Upper lobe of left lung (tissue), 6 donors: ENCODE measurements around the gene USP47. TPM values are rescaled to one million over a fixed set of nuclear protein-coding genes. Genes with fewer than 3 reads are reported as not detected.
A peak's percentile ranks its signal among the peaks of the same experiment; 100 is the strongest.

Experiments
- ATAC-seq, 2 donors: fragments of 200-7000 bp; cut with Tn5 transposase; one replicate each; pipeline ENCODE4 v1.9.1; 2022; ENCODE audit warnings: mild to moderate bottlenecking in 2 of 2, moderate library complexity in 2 of 2; ENCODE audit not compliant: low FRiP score in 2 of 2
- DNase-seq, 2 donors: peaks; one replicate each; pipeline ENCODE4 v3.0.0-alpha.2; 2019 to 2020
- H3K27ac ChIP-seq, 4 donors: fragments of 200-600 bp; sonication (generic); one replicate each; pipeline ENCODE4 v1.5.1; 2016 to 2019
- H3K27me3 ChIP-seq, 4 donors: fragments of 200-600 bp; sonication (generic); one replicate each; pipeline ENCODE4 v1.5.1; 2017 to 2019
- H3K36me3 ChIP-seq, 4 donors: fragments of 200-600 bp; sonication (generic); one replicate each; pipeline ENCODE4 v1.5.1; 2016 to 2019
- H3K4me1 ChIP-seq, 4 donors: fragments of 200-600 bp; sonication (generic); one replicate each; pipeline ENCODE4 v1.5.1; 2018 to 2019
- H3K4me3 ChIP-seq, 4 donors: fragments of 200-600 bp; sonication (generic); one replicate each; pipeline ENCODE4 v1.5.1; 2017 to 2019; ENCODE audit warnings: mild to moderate bottlenecking in 2 of 4, moderate library complexity in 1 of 4
- H3K9me3 ChIP-seq, 4 donors: fragments of 200-600 bp; sonication (generic); one replicate each; pipeline ENCODE4 v1.5.1; 2018 to 2019
- EP300 ChIP-seq, 4 donors: sonication (generic); formaldehyde crosslinking; IDR thresholded peaks; one replicate each; pipeline ENCODE4 v1.5.1; 2017; ENCODE audit warnings: antibody characterized with exemption in 4 of 4, control low read depth in 2 of 4
- POLR2A ChIP-seq, 4 donors: fragments of 450-650 bp; IDR thresholded peaks; one replicate each; pipeline ENCODE4 v1.5.1; 2016 to 2017; ENCODE audit warnings: antibody characterized with exemption in 4 of 4, mild to moderate bottlenecking in 2 of 4
- POLR2AphosphoS5 ChIP-seq, 2 donors: sonication (generic); formaldehyde crosslinking; IDR thresholded peaks; one replicate each; pipeline ENCODE4 v1.5.1; 2017; ENCODE audit warnings: antibody characterized with exemption in 2 of 2
- WGBS, 2 donors: methylation state at CpG; one replicate each; pipeline ENCODE4 v1.1.5; 2017 to 2018; 5-methylcytosine and 5-hydroxymethylcytosine counted together
- total RNA-seq, 6 donors: library from RNA; depleted of rRNA in 4 of 6; stranded (reverse); fragments of >200 nt in 4 of 6; gene quantifications; one replicate each; pipeline versions ENCODE4 v1.1.0 to v1.2.1, GENCODE V29; 2016 to 2021
- TF ChIP-seq, protein P1 (sequence below), 6 experiments: fragments of 450-650 bp in 4 of 6; fragments of 200-600 bp in 2 of 6; sonication (generic) in 2 of 6; IDR thresholded peaks; one replicate each; pipeline ENCODE4 v1.5.1; 2016 to 2019; ENCODE audit warnings: antibody characterized with exemption in 6 of 6
- donor health status: DM: no; HTN: no; CAD: no; lungs with moderate emphysema.
- donor health status: DM: no; HTN: yes; CAD: no; lungs with severe emphysema.

Gene USP47
- total RNA-seq, 6 donors from 2014 or later: 32.4 to 132 (median 79.0) TPM

GRCh38 chr11:11952036-11952435, 110.3 kb downstream of the USP47 start:
- TF ChIP-seq POLR2AphosphoS5 (IDR thresholded peaks at IDR 0.05): no peak
- no peak for TF ChIP-seq POLR2A (IDR thresholded peaks at IDR 0.05)
- TF ChIP-seq EP300 (IDR thresholded peaks at IDR 0.05): no peak
- TF ChIP-seq, protein P1, sequence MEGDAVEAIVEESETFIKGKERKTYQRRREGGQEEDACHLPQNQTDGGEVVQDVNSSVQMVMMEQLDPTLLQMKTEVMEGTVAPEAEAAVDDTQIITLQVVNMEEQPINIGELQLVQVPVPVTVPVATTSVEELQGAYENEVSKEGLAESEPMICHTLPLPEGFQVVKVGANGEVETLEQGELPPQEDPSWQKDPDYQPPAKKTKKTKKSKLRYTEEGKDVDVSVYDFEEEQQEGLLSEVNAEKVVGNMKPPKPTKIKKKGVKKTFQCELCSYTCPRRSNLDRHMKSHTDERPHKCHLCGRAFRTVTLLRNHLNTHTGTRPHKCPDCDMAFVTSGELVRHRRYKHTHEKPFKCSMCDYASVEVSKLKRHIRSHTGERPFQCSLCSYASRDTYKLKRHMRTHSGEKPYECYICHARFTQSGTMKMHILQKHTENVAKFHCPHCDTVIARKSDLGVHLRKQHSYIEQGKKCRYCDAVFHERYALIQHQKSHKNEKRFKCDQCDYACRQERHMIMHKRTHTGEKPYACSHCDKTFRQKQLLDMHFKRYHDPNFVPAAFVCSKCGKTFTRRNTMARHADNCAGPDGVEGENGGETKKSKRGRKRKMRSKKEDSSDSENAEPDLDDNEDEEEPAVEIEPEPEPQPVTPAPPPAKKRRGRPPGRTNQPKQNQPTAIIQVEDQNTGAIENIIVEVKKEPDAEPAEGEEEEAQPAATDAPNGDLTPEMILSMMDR (IDR thresholded peaks at IDR 0.05): no peak
- no peaks in the 10 kb centered on the region for H3K27me3 ChIP-seq
- H3K36me3 ChIP-seq: peaks cover 26 to 98% (median 49%) of the 10 kb centered on the region in 4 donors
- ATAC-seq (no peak), DNase-seq (no peak)
- no peak overlapping the region for H3K27ac ChIP-seq
- H3K4me3 ChIP-seq: no peak overlapping the region
- no peaks in the 10 kb centered on the region for H3K9me3 ChIP-seq
- no peaks in the 10 kb centered on the region for H3K4me1 ChIP-seq

DNA sequence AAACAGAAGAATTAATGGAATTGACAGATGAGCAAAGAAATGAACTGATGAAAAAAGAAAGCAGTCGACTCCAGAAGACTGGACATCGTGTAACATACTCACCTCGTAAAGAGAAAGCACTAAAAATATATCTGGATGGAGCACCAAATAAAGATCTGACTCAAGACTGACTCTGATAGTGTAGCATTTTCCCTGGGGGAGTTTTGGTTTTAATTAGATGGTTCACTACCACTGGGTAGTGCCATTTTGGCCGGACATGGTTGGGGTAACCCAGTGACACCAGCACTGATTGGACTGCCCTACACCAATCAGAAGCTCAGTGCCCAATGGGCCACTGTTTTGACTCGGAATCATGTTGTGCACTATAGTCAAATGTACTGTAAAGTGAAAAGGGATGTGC, 114.2 kb downstream of the USP47 start:
- DNase-seq: no peak
- Histone ChIP-seq H3K36me3 (peaks cover 23 to 74% (median 43%) of the 10 kb centered on the region in 4 donors), H3K27me3 (no peaks in the 10 kb centered on the region), H3K27ac (no peak overlapping the region), H3K9me3 (no peaks in the 10 kb centered on the region), H3K4me1 (peaks cover 0 to 6% (median 3%) of the 10 kb centered on the region in 4 donors), H3K4me3 (no peak overlapping the region)
- no peak for ATAC-seq
- whole genome bisulfite sequencing, 2 donors: 95 to 100% methylated on average over 5 of the region's 5 CpGs
- no peak for TF ChIP-seq EP300 (IDR thresholded peaks at IDR 0.05)
- no peak for TF ChIP-seq POLR2A (IDR thresholded peaks at IDR 0.05)
- TF ChIP-seq, protein P1 (IDR thresholded peaks at IDR 0.05): no peak
- no peak for TF ChIP-seq POLR2AphosphoS5 (IDR thresholded peaks at IDR 0.05)

DNA sequence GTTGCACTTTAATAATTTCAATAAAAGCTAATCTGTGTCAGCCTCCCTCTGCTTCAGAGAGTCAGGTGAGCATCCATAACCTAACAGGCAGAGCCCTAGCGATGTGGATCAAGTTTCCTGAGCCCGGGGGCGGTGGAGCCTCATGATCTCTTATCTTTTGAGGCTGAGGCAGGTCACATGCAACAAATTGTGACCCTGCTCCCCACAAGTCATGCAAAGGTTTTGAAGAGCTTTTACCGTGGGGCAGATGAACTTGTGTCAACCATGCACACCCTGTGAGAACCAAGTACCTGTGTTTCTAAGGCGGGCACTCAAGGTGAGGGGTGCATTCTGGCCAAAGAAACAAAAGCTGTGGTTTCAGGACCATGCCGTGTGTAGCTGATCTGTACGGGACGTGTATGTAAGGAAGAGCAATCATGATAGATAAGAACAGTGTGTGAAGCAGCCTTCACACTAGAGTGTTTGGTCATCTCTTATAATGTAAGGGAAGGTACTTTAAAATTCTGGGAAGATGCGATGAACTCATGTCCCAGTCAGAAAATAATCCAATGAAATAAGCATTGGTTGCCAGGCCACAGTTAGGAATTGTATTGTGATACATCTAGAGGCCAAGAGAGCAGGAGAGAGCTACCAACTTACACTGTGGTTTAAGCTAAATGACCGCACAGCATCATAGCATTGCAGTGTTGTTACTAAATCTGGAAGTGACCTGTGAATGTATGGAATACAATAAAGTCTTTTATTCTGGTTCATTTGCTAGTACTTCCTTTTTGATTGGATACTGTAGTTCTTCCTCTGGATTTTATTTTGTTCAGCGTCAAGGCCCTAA, 116.8 kb downstream of the USP47 start:
- Histone ChIP-seq H3K27me3 (no peaks in the 10 kb centered on the region), H3K4me3 (no peak overlapping the region), H3K9me3 (no peaks in the 10 kb centered on the region), H3K27ac (no peak overlapping the region), H3K36me3 (peaks cover 21 to 48% (median 31%) of the 10 kb centered on the region in 4 donors), H3K4me1 (peaks cover 0 to 10% (median 3%) of the 10 kb centered on the region in 4 donors)
- ATAC-seq (no peak), DNase-seq (no peak)
- TF ChIP-seq EP300 (IDR thresholded peaks at IDR 0.05) (no peak), POLR2AphosphoS5 (IDR thresholded peaks at IDR 0.05) (no peak), POLR2A (IDR thresholded peaks at IDR 0.05) (no peak)
- TF ChIP-seq, protein P1 (IDR thresholded peaks at IDR 0.05): no peak
- 86 to 89% methylated on average over 11 of the region's 11 CpGs for WGBS, 2 donors

DNA sequence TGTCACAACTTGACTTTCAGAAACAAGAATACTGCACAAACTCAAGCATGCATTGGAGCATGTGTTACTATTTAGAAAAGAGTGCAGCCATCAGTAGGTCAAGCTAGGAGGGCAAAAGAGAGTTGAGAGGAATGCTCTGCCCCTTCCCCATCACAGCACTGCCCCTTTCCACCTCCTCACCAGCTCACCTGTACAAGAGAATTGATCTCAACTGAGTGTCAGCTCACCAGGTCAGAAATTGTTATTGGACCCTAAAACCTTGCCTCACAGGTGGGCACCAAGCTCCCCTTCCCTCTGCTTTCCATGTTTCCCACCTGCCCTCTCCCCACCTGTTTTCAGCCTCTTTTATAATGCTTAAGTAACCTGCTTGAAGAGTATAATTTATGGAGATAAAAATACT, 117.8 kb downstream of the USP47 start:
- H3K4me1 ChIP-seq: peaks cover 0 to 10% (median 3%) of the 10 kb centered on the region in 4 donors
- TF ChIP-seq, protein P1 (IDR thresholded peaks at IDR 0.05): no peak
- no peak for TF ChIP-seq POLR2A (IDR thresholded peaks at IDR 0.05)
- DNase-seq: no peak
- ATAC-seq: no peak
- H3K27ac ChIP-seq: no peak overlapping the region
- no peak overlapping the region for H3K4me3 ChIP-seq
- H3K27me3 ChIP-seq: no peaks in the 10 kb centered on the region
- H3K9me3 ChIP-seq: no peaks in the 10 kb centered on the region
- peaks cover 15 to 38% (median 23%) of the 10 kb centered on the region in 4 donors for H3K36me3 ChIP-seq

GRCh38 chr11:11960687-11961086, 118.9 kb downstream of the USP47 start:
- H3K4me1 ChIP-seq: peaks cover 0 to 10% (median 3%) of the 10 kb centered on the region in 4 donors
- H3K27ac ChIP-seq: peak overlapping the region in 1 of 4 donors; percentile 13
- no peak for TF ChIP-seq POLR2A (IDR thresholded peaks at IDR 0.05)
- no peak for TF ChIP-seq POLR2AphosphoS5 (IDR thresholded peaks at IDR 0.05)
- TF ChIP-seq EP300 (IDR thresholded peaks at IDR 0.05): no peak
- TF ChIP-seq, protein P1 (IDR thresholded peaks at IDR 0.05): no peak
- H3K27me3 ChIP-seq: no peaks in the 10 kb centered on the region
- no peak overlapping the region for H3K4me3 ChIP-seq
- no peak for ATAC-seq
- WGBS, 2 donors: 77 to 83% methylated on average over 1 of the region's 1 CpG
- no peaks in the 10 kb centered on the region for H3K9me3 ChIP-seq
- DNase-seq: no peak
- peaks cover 5 to 27% (median 18%) of the 10 kb centered on the region in 4 donors for H3K36me3 ChIP-seq
